Neural cell (in vitro differentiated cells): ENCODE results near the gene GSTO2.

Experiments used
- POLR2AphosphoS5 ChIP-seq: IDR thresholded peaks from 2 replicates; pipeline ENCODE4 v1.6.1; 2012
- RAD21 ChIP-seq: fragments of 450-650 bp; conservative IDR thresholded peaks from 2 replicates; pipeline ENCODE4 v1.6.1; 2014; ENCODE audit warnings: antibody characterized with exemption, mild to moderate bottlenecking, moderate library complexity
- TF ChIP-seq, protein P1 (sequence below): fragments of 450-650 bp; IDR thresholded peaks from 2 replicates; pipeline ENCODE4 v1.5.1; 2014; ENCODE audit warnings: antibody characterized with exemption, mild to moderate bottlenecking, moderate library complexity; ENCODE audit not compliant: poor library complexity, severe bottlenecking

- TF ChIP-seq, protein P1, sequence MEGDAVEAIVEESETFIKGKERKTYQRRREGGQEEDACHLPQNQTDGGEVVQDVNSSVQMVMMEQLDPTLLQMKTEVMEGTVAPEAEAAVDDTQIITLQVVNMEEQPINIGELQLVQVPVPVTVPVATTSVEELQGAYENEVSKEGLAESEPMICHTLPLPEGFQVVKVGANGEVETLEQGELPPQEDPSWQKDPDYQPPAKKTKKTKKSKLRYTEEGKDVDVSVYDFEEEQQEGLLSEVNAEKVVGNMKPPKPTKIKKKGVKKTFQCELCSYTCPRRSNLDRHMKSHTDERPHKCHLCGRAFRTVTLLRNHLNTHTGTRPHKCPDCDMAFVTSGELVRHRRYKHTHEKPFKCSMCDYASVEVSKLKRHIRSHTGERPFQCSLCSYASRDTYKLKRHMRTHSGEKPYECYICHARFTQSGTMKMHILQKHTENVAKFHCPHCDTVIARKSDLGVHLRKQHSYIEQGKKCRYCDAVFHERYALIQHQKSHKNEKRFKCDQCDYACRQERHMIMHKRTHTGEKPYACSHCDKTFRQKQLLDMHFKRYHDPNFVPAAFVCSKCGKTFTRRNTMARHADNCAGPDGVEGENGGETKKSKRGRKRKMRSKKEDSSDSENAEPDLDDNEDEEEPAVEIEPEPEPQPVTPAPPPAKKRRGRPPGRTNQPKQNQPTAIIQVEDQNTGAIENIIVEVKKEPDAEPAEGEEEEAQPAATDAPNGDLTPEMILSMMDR, result no peak
- TF ChIP-seq RAD21 (no peak), POLR2AphosphoS5 (no peak)
Observed at GRCh38 chr10:104258209-104258608, 10.8 kb upstream of the GSTO2 start.
